ENCODE data around the gene PALD1.

Gene PALD1

GRCh38 chr10:70594161-70594560 is 115.6 kb downstream of the PALD1 start:
- Histone ChIP-seq H2AFZ (ENCODE audit: low read depth) (no peak overlapping the region), H3K79me2 (ENCODE audit: insufficient read depth, low read depth) (no peaks in the 10 kb centered on the region), H3K9ac (no peak overlapping the region), H3K27ac (no peak overlapping the region), H3K4me2 (no peak overlapping the region), H3K4me3 (IDR thresholded peaks at IDR 0.05; ENCODE audit: insufficient read depth, low read depth, low read length) (no peak overlapping the region), H3K27me3 (ENCODE audit: insufficient read depth, low read depth) (no peaks in the 10 kb centered on the region), H3K4me1 (ENCODE audit: low read depth, poor library complexity, severe bottlenecking) (no peaks in the 10 kb centered on the region), H3K36me3 (ENCODE audit: insufficient read depth) (no peaks in the 10 kb centered on the region), H4K20me1 (ENCODE audit: insufficient read depth) (no peaks in the 10 kb centered on the region)
- TF ChIP-seq CTCF (conservative IDR thresholded peaks at IDR 0.05; ENCODE audit: low read depth, low read length): no peak

- H3K9ac ChIP-seq: no peak overlapping the region
- TF ChIP-seq CTCF (conservative IDR thresholded peaks at IDR 0.05; ENCODE audit: low read depth, low read length): no peak
- no peak overlapping the region for H3K4me2 ChIP-seq
- no peaks in the 10 kb centered on the region for H3K4me1 ChIP-seq (ENCODE audit: low read depth, poor library complexity, severe bottlenecking)
- H3K36me3 ChIP-seq (ENCODE audit: insufficient read depth): no peaks in the 10 kb centered on the region
- H3K79me2 ChIP-seq (ENCODE audit: insufficient read depth, low read depth): no peaks in the 10 kb centered on the region
- H2AFZ ChIP-seq (ENCODE audit: low read depth): no peak overlapping the region
- no peaks in the 10 kb centered on the region for H3K27me3 ChIP-seq (ENCODE audit: insufficient read depth, low read depth)
- H3K4me3 ChIP-seq (IDR thresholded peaks at IDR 0.05; ENCODE audit: insufficient read depth, low read depth, low read length): no peak overlapping the region
- H4K20me1 ChIP-seq (ENCODE audit: insufficient read depth): no peaks in the 10 kb centered on the region
- no peak overlapping the region for H3K27ac ChIP-seq
Observed at GRCh38 chr10:70595566-70596016, 117.0 kb downstream of the PALD1 start.

DNA sequence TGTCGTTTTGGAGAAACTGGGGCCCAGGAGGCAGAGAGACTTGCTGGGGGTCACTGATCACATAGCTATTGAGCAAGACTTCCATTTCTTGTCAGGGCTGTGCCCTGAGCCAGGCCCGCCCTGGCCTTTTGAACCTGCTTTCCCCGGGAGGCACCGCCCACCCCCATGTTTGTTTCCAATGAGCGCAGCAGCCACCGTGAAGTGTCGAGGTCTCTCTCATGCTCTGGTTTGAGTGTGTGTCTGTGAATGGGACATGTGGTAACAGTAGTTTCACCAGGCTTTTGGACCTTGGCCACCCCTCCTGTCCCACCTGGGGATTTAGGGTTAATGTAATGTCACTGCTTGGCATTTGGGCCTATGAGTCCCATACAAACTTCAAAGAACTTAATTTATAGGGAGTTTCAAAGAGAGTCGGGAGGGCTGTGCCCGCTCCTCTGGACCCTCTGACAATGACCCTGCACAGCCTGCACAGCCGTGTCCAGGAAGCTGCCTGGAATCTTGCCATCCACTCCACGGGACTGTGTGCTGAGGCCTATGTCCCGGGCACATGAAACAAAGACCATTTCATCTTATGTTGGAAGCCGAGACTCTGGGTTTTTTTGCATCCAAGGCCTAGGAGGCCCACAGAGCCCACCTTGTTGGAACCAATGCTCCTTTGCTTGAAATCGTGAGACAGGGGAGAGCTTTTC is 117.7 kb downstream of the PALD1 start:
- H3K4me3 ChIP-seq (IDR thresholded peaks at IDR 0.05; ENCODE audit: insufficient read depth, low read depth, low read length): no peak overlapping the region
- no peaks in the 10 kb centered on the region for H3K27me3 ChIP-seq (ENCODE audit: insufficient read depth, low read depth)
- no peak for TF ChIP-seq CTCF (conservative IDR thresholded peaks at IDR 0.05; ENCODE audit: low read depth, low read length)
- no peak overlapping the region for H2AFZ ChIP-seq (ENCODE audit: low read depth)
- H3K4me1 ChIP-seq (ENCODE audit: low read depth, poor library complexity, severe bottlenecking): no peaks in the 10 kb centered on the region
- H4K20me1 ChIP-seq (ENCODE audit: insufficient read depth): no peaks in the 10 kb centered on the region
- H3K36me3 ChIP-seq (ENCODE audit: insufficient read depth): no peaks in the 10 kb centered on the region
- no peaks in the 10 kb centered on the region for H3K79me2 ChIP-seq (ENCODE audit: insufficient read depth, low read depth)
- H3K27ac ChIP-seq: no peak overlapping the region
- no peak overlapping the region for H3K4me2 ChIP-seq
- no peak overlapping the region for H3K9ac ChIP-seq

DNA sequence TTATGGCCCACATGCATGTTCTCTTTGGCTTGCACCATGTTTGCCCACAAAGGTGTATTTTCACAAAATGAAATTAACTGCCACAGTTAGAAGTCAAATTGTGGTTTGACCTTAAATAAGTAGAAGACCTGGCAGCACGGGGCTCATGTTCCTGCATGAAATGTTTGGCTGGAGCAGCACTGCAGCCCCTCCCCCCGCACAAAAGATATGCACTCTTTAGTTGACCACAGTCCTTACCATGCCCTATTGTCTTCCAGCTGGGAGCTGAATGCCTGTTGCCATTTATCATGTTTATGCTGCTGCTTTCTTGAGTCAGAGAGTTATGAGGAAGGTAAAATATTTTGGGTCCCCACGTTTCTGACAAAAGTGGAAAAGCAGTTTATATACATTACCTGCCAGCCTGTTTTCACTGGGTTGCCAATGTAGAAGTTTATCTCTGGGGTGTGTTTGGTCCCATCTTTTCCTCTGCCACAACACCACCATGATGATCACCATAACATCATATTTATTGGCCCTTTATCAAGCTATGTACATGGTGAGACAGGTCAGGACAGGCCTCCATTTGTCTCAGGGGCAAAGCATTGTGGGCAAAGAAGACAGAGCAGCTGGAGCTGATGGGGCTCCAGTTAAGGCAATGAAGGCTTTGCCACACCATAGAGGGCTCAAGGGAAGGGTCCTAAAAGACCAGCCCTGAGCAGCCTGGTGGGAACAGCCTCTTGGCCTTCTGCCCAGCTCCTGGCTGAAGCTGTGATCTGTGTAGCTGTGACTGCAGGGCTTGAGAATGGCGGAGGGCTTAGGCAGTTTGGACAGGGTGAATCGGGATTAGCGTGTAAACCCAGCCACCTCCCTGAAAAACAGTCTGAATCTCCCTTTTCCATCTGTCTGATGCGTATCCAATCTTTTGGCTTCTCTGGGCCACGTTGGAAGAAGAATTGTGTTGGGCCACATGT is 118.6 kb downstream of the PALD1 start:
- Histone ChIP-seq H3K27ac (no peak overlapping the region), H3K36me3 (ENCODE audit: insufficient read depth) (no peaks in the 10 kb centered on the region), H3K4me3 (IDR thresholded peaks at IDR 0.05; ENCODE audit: insufficient read depth, low read depth, low read length) (no peak overlapping the region), H3K79me2 (ENCODE audit: insufficient read depth, low read depth) (no peaks in the 10 kb centered on the region), H3K9ac (no peak overlapping the region), H3K4me2 (no peak overlapping the region), H4K20me1 (ENCODE audit: insufficient read depth) (no peaks in the 10 kb centered on the region), H3K4me1 (ENCODE audit: low read depth, poor library complexity, severe bottlenecking) (no peaks in the 10 kb centered on the region), H3K27me3 (ENCODE audit: insufficient read depth, low read depth) (no peaks in the 10 kb centered on the region), H2AFZ (ENCODE audit: low read depth) (no peak overlapping the region)
- no peak for TF ChIP-seq CTCF (conservative IDR thresholded peaks at IDR 0.05; ENCODE audit: low read depth, low read length)

Measured in KMS-11 (cell line).